ENCODE data around the gene TEX35.
A peak's percentile ranks its signal among the peaks of the same experiment; 100 is the strongest.

The TEX35 gene

GRCh38 chr1:178520803-178521202 lies 7.9 kb downstream of the TEX35 start:
- DNase-seq (ENCODE audit: low read depth), result no peak

- no peak for DNase-seq (ENCODE audit: low read depth)
Measured at GRCh38 chr1:178521241-178521640, 8.3 kb downstream of the TEX35 start.

- no peak for DNase-seq (ENCODE audit: low read depth)
Measured at GRCh38 chr1:178527117-178527516, 14.2 kb downstream of the TEX35 start.

- no peak for DNase-seq (ENCODE audit: low read depth)
Measured at GRCh38 chr1:178528228-178528952, 15.5 kb downstream of the TEX35 start.

- DNase-seq (ENCODE audit: low read depth), result no peak
Measured at GRCh38 chr1:178528953-178529335, 16.0 kb downstream of the TEX35 start.

GRCh38 chr1:178529364-178530036 lies 16.6 kb downstream of the TEX35 start:
- no peak for DNase-seq (ENCODE audit: low read depth)

GRCh38 chr1:178530037-178530402 lies 17.1 kb downstream of the TEX35 start:
- DNase-seq (ENCODE audit: low read depth), result no peak

- DNase-seq (ENCODE audit: low read depth), result no peak
Measured at GRCh38 chr1:178530502-178530901, 17.6 kb downstream of the TEX35 start.

- no peak for DNase-seq (ENCODE audit: low read depth)
Measured at GRCh38 chr1:178531887-178532286, 19.0 kb downstream of the TEX35 start.

- peak; percentile 46 for DNase-seq (ENCODE audit: low read depth)
Measured at GRCh38 chr1:178532392-178532791, 19.5 kb downstream of the TEX35 start.

GRCh38 chr1:178533121-178533946 lies 20.4 kb downstream of the TEX35 start:
- DNase-seq (ENCODE audit: low read depth), result no peak

GRCh38 chr1:178534137-178534868 lies 21.4 kb downstream of the TEX35 start:
- DNase-seq (ENCODE audit: low read depth), result no peak

GRCh38 chr1:178536329-178536728 lies 23.4 kb downstream of the TEX35 start:
- DNase-seq (ENCODE audit: low read depth), result no peak

- DNase-seq (ENCODE audit: low read depth), result no peak
Measured at GRCh38 chr1:178536844-178537371, 24.0 kb downstream of the TEX35 start.

GRCh38 chr1:178537382-178538090 lies 24.6 kb downstream of the TEX35 start:
- DNase-seq (ENCODE audit: low read depth), result no peak

GRCh38 chr1:178538192-178538916 lies 25.4 kb downstream of the TEX35 start:
- no peak for DNase-seq (ENCODE audit: low read depth)

GRCh38 chr1:178539291-178539690 lies 26.4 kb downstream of the TEX35 start:
- no peak for DNase-seq (ENCODE audit: low read depth)

GRCh38 chr1:178540204-178540603 lies 27.3 kb downstream of the TEX35 start:
- no peak for DNase-seq (ENCODE audit: low read depth)

- no peak for DNase-seq (ENCODE audit: low read depth)
Measured at GRCh38 chr1:178540646-178541045, 27.7 kb downstream of the TEX35 start.

- DNase-seq (ENCODE audit: low read depth), result no peak
Measured at GRCh38 chr1:178541379-178541778, 28.5 kb downstream of the TEX35 start.
